Breast epithelium (tissue), 3 donors: ENCODE data around the gene KLHL12.

Source experiments
- POLR2AphosphoS5 ChIP-seq, 3 donors: sonication (generic); formaldehyde crosslinking; IDR thresholded peaks; one replicate each; pipeline ENCODE4 v1.6.1; 2017; ENCODE audit warnings: antibody characterized with exemption in 3 of 3
- TF ChIP-seq, protein P1 (sequence below), 3 donors: fragments of 450-650 bp; IDR thresholded peaks; one replicate each; pipeline ENCODE4 v1.5.1; 2016 to 2017; ENCODE audit warnings: antibody characterized with exemption in 3 of 3, mild to moderate bottlenecking in 3 of 3, moderate library complexity in 3 of 3

DNA sequence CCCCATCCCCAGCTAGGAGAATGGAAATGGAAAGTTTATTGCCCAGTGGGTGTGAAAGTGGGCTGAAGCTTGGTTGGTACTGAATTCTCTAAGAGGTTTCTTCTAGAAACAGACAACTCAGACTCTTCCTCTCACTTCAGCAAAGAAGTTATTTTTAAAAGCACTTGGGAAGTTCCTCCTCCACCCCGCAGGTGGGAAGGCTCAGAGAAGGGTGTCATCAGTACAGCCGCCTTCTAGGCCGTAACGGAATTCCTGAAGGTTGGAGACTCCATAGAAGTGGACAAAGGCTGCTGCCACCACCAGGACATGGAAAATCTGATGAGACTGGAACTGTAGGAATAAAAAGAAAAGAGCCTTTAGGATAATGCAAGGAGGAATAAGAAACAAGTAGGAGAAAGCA is 14.3 kb upstream of the KLHL12 start:
- TF ChIP-seq, protein P1, sequence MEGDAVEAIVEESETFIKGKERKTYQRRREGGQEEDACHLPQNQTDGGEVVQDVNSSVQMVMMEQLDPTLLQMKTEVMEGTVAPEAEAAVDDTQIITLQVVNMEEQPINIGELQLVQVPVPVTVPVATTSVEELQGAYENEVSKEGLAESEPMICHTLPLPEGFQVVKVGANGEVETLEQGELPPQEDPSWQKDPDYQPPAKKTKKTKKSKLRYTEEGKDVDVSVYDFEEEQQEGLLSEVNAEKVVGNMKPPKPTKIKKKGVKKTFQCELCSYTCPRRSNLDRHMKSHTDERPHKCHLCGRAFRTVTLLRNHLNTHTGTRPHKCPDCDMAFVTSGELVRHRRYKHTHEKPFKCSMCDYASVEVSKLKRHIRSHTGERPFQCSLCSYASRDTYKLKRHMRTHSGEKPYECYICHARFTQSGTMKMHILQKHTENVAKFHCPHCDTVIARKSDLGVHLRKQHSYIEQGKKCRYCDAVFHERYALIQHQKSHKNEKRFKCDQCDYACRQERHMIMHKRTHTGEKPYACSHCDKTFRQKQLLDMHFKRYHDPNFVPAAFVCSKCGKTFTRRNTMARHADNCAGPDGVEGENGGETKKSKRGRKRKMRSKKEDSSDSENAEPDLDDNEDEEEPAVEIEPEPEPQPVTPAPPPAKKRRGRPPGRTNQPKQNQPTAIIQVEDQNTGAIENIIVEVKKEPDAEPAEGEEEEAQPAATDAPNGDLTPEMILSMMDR (IDR thresholded peaks at IDR 0.05): no peak
- TF ChIP-seq POLR2AphosphoS5 (IDR thresholded peaks at IDR 0.05): no peak
